Heart left ventricle (tissue), 16 donors: Measurements from ENCODE around the gene MAP6. TPM values are rescaled to one million over a fixed set of nuclear protein-coding genes. Genes with fewer than 3 reads are reported as not detected.
"Not testable (repeated sequence)": the region's sequence is repeated elsewhere in the genome, so short reads cannot be mapped to it uniquely, and the experiment has no call there.

ENCODE experiments used
- ATAC-seq, 4 donors: fragments of 200-7000 bp; cut with Tn5 transposase; one replicate each; pipeline ENCODE4 v1.9.1; 2020 to 2022; ENCODE audit warnings: moderate library complexity in 4 of 4, mild to moderate bottlenecking in 3 of 4, moderate number of reproducible peaks in 1 of 4
- DNase-seq, 5 donors: peaks; one replicate each; pipeline ENCODE4 v3.0.0-alpha.2; 2020
- H3K27ac ChIP-seq, 12 donors: fragments of 200-600 bp; sonication (generic) in 4 of 12; one replicate each; pipeline versions ENCODE4 v1.5.0 to v1.8.0; 2016 to 2022; ENCODE audit warnings: mild to moderate bottlenecking in 2 of 12
- H3K27me3 ChIP-seq, 9 donors: fragments of 200-600 bp; sonication (generic) in 2 of 9; one replicate each; pipeline versions ENCODE4 v1.5.1 to v1.8.0; 2016 to 2022; ENCODE audit warnings: mild to moderate bottlenecking in 3 of 9
- H3K36me3 ChIP-seq, 9 donors: fragments of 200-600 bp; sonication (generic) in 2 of 9; one replicate each; pipeline versions ENCODE4 v1.5.0 to v1.8.0; 2018 to 2022; ENCODE audit warnings: mild to moderate bottlenecking in 2 of 9
- H3K4me1 ChIP-seq, 12 donors: fragments of 200-600 bp; sonication (generic) in 4 of 12; one replicate each; pipeline versions ENCODE4 v1.5.0 to v1.8.0; 2016 to 2022; ENCODE audit warnings: mild to moderate bottlenecking in 3 of 12
- H3K4me3 ChIP-seq, 12 donors: fragments of 200-600 bp; sonication (generic) in 4 of 12; one replicate each; pipeline versions ENCODE4 v1.5.0 to v1.8.0; 2017 to 2022; ENCODE audit warnings: mild to moderate bottlenecking in 9 of 12, moderate library complexity in 4 of 12
- H3K9me3 ChIP-seq, 12 donors: fragments of 200-600 bp; sonication (generic) in 4 of 12; one replicate each; pipeline versions ENCODE4 v1.5.0 to v1.8.0; 2016 to 2022; ENCODE audit warnings: mild to moderate bottlenecking in 1 of 12
- CTCF ChIP-seq, 12 donors: fragments of 200-600 bp; sonication (generic) in 4 of 12; IDR thresholded peaks; one replicate each; pipeline versions ENCODE4 v1.5.0 to v1.8.0; 2018 to 2022; ENCODE audit warnings: antibody characterized with exemption in 12 of 12, mild to moderate bottlenecking in 5 of 12
- POLR2A ChIP-seq, 2 donors: fragments of 450-650 bp; IDR thresholded peaks; one replicate each; pipeline ENCODE4 v1.6.1; 2017; ENCODE audit warnings: antibody characterized with exemption in 2 of 2, mild to moderate bottlenecking in 2 of 2, moderate library complexity in 2 of 2
- WGBS, 4 donors: extraction: QIAGEN DNeasy Blood & Tissue Kit in 2 of 4; methylation state at CpG; one replicate each; pipeline versions ENCODE4 v1.1.5 to v1.1.7; 2013 to 2018; 5-methylcytosine and 5-hydroxymethylcytosine counted together
- intact Hi-C, 10 donors: fragments of 100-400 bp; cut with DNase I; formaldehyde crosslinking; loops; one replicate each; pipeline versions ENCODE4 v1.11.1 to v1.14.2; 2022
- polyA plus RNA-seq, 2 donors: library from polyadenylated mRNA; stranded (reverse); fragments of 200-250 nt; gene quantifications; one replicate each; pipeline ENCODE4 v1.2.3, GENCODE V29; 2013
- total RNA-seq, 9 donors: library from RNA; depleted of rRNA in 2 of 9; stranded (reverse); fragments of >200 nt in 2 of 9; fragmentation: NEBNext Ultra II Directional in 3 of 9; extraction: Animal tissue kit (Norgen Biotek cat#: 25700) in 3 of 9; gene quantifications; one replicate each; pipeline versions ENCODE4 v1.1.0 to v1.2.4, GENCODE V29; 2016 to 2023
- donor health status: ischemic (EF 13 %, LVEDD 7.1; RV severe dilation, severe dysfunction).
- donor health status: healthy with polysubstance abuse.
- donor health status: DM: no; HTN: yes; CAD: no.
- donor health status: DM: no; HTN: no; CAD: no.
- donor health status: ischemic (EF 25% LVEDD 6.9; RV normal size, moderate dysfunction).
- donor health status: ischemic (EF 25% LVEDD 5.7; RV mildly dilated, moderate dysfunction).
- donor health status: healthy.
- donor health status: DM: yes; HTN: yes; CAD: no.
- donor health status: ischemic (EF 35%, LVEDD 5.7; RV mildly dilated, moderate dysfunction).
- donor health status: nonischemic (EF 11% LVEDD 7.7; RV severe dilation, severe dysfunction).
- donor health status: DM: yes; HTN: yes; CAD: no.
- donor health status: PGD.
- donor health status: ischemic (EF 29% LVEDD 5.4; RV normal size, mild dysfunction).
- donor health status: nonischemic (EF 23%, LVEDD 6.1; RV moderate dilation, normal function).

MAP6 gene
- total and polyA plus RNA-seq, 11 donors = 0.98 to 10.0 (median 4.8) TPM

DNA sequence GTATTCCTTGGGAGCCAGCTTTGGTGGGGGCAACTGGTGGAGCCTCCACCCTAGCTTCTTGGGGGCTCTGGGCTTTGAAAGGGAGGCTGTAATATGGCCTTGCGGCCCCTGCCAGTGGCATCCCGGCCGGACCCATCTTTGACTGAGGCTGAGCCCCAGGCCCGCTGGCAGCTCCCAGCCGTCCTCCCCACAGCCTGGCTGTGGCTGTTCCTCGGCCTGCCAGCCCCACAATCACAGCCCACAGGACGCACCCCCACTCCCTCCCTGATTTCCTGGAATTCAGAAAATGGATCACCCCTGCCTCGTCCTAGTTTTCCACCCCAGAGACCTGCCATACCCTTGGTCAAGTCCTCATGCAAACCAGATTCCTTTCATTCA, 83.6 kb downstream of the MAP6 start:
- intact Hi-C loops = no loop called here
- H3K27me3 ChIP-seq = no peaks in the 10 kb centered on the region
- H3K27ac ChIP-seq = peak overlapping the region in 3 of 12 donors; percentile 95 to 99 (median 99)
- no peaks in the 10 kb centered on the region for H3K36me3 ChIP-seq
- no peaks in the 10 kb centered on the region for H3K9me3 ChIP-seq
- 70 to 87% (median 82%) methylated on average over 5 to 8 of the region's 8 CpGs for WGBS, 4 donors
- TF ChIP-seq CTCF (IDR thresholded peaks at IDR 0.05) = no peak
- no peak for TF ChIP-seq POLR2A (IDR thresholded peaks at IDR 0.05)
- no peak for DNase-seq
- H3K4me1 ChIP-seq = peaks cover 0 to 49% (median 19%) of the 10 kb centered on the region in 12 donors
- no peak overlapping the region for H3K4me3 ChIP-seq
- ATAC-seq = no peak

GRCh38 chr11:75584659-75585292, 84.1 kb downstream of the MAP6 start:
- H3K27ac ChIP-seq = peak overlapping the region; percentile 81 to 99 (median 97)
- H3K4me3 ChIP-seq = peak overlapping the region in 1 of 12 donors; percentile 99
- peaks cover 0 to 44% (median 19%) of the 10 kb centered on the region in 12 donors for H3K4me1 ChIP-seq
- ATAC-seq, intact Hi-C loops, H3K9me3 ChIP-seq, DNase-seq, H3K27me3 ChIP-seq, H3K36me3 ChIP-seq: not testable (repeated sequence)
- WGBS, 4 donors = 84 to 90% (median 86%) methylated on average over 12 of the region's 12 CpGs

- DNase-seq = peak; percentile 71 to 86 (median 84)
- peak overlapping the region; percentile 66 to 99 (median 76) for H3K4me3 ChIP-seq
- peak overlapping the region; percentile 81 to 99 (median 97) for H3K27ac ChIP-seq
- H3K27me3 ChIP-seq = no peaks in the 10 kb centered on the region
- WGBS, 4 donors = 18 to 26% (median 24%) methylated on average over 34 to 42 of the region's 42 CpGs
- TF ChIP-seq CTCF (IDR thresholded peaks at IDR 0.05) (no peak), POLR2A (IDR thresholded peaks at IDR 0.05) (no peak)
- peak; percentile 65 to 82 (median 76) for ATAC-seq
- peaks cover 0 to 37% (median 19%) of the 10 kb centered on the region in 12 donors for H3K4me1 ChIP-seq
- no peaks in the 10 kb centered on the region for H3K9me3 ChIP-seq
- no peaks in the 10 kb centered on the region for H3K36me3 ChIP-seq
- intact Hi-C loops = loop anchor here in 1 of 10 donors (2.0 kb wide), 1 partner anchor 31 kb away; no protein-coding TSS in a partner anchor
Measured at GRCh38 chr11:75583718-75584658, 84.8 kb downstream of the MAP6 start.

DNA sequence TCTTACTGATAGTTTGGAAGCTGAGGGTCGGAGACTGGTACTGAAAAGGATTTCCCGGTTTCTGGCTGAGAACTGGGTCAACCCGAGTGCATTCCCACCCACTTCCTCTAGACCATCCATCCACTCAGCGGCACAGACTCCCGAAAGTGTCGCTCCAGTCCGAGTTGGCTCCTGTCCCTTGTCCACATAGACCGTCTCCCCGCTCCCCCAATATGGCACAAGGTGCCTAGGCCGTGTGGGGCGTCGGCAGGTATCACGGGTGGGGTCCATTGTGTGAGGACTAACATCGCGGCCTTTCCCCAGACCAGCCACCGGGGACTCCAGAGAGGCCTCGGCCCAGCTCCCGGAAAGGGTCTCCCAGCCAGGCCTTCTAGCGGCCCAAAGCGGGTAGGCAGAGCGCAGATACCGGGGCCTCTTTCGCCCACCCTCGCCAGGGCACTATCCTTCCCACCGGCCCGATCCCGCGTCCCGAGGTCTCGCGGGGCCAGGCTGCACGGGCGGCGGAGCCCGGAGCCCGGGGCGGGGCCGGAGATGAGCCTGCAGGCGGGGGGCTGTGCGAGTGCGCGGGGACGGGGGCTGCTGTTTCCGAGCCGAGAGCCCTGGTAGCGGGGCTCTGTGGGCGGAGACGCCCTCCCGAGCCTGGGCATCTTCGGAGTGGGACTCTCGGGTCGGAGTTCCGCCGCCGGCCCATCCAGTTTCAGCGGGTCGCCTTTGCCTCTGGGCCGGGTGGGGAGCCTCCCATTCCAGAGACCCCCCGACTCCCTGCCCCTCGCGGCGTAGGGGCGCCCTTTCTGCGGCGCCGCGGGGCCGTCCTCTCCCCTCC, 85.7 kb downstream of the MAP6 start:
- Histone ChIP-seq H3K36me3 (no peaks in the 10 kb centered on the region), H3K4me3 (peak overlapping the region; percentile 66 to 99 (median 76)), H3K27me3 (no peaks in the 10 kb centered on the region), H3K9me3 (no peaks in the 10 kb centered on the region), H3K4me1 (peaks cover 0 to 31% (median 19%) of the 10 kb centered on the region in 12 donors), H3K27ac (peak overlapping the region; percentile 81 to 99 (median 97))
- 1 to 10% (median 2%) methylated on average over 24 to 68 of the region's 68 CpGs for WGBS, 4 donors
- intact Hi-C loops = loop anchor here in 1 of 10 donors (2.0 kb wide), 1 partner anchor 30 kb away; no protein-coding TSS in a partner anchor
- DNase-seq (peak; percentile 71 to 86 (median 78)), ATAC-seq (peak; percentile 70 to 89 (median 72))
- TF ChIP-seq CTCF (IDR thresholded peaks at IDR 0.05) = peak in 9 of 12 donors; percentile 6 to 52 (median 39)
- TF ChIP-seq POLR2A (IDR thresholded peaks at IDR 0.05) = peak in 1 of 2 donors; percentile 48
